Keratinocyte (primary cell): ENCODE data around the gene IL17RC.

ENCODE experiments used
- CTCF ChIP-seq, 3 experiments: IDR thresholded peaks in 1 of 3; conservative IDR thresholded peaks in 1 of 3; optimal IDR thresholded peaks in 1 of 3; 2 replicates in 2 of 3; 3 replicates in 1 of 3; pipeline versions ENCODE3 to v1.5.1; 2011; ENCODE audit warnings: low read length in 3 of 3, mild to moderate bottlenecking in 3 of 3, moderate library complexity in 2 of 3, control low read depth in 1 of 3, inconsistent platforms in 1 of 3; ENCODE audit not compliant: insufficient read depth in 2 of 3; ENCODE audit errors: extremely low read depth in 1 of 3
- EZH2 ChIP-seq: IDR thresholded peaks from one replicate; pipeline ENCODE4 v1.6.1; 2012; ENCODE audit warnings: inconsistent platforms, mild to moderate bottlenecking, low read length, moderate library complexity

GRCh38 chr3:9955611-9956352 is 38.9 kb downstream of the IL17RC start:
- no peak for TF ChIP-seq CTCF (optimal IDR thresholded peaks at IDR 0.05 in 1 of 3, IDR thresholded peaks at IDR 0.05 in 1 of 3, conservative IDR thresholded peaks at IDR 0.05 in 1 of 3; ENCODE audit: extremely low read depth in 1 of 3, insufficient read depth in 2 of 3, low read length in 3 of 3)
- no peak for TF ChIP-seq EZH2
